Right atrium auricular region (tissue), 2 donors: ENCODE data around the gene ELL2. TPM values are rescaled to one million over a fixed set of nuclear protein-coding genes. Genes with fewer than 3 reads are reported as not detected.

Source experiments
- DNase-seq: peaks from one replicate; pipeline ENCODE4 v3.0.0-alpha.2; 2019; ENCODE audit warnings: low spot score
- H3K27ac ChIP-seq, 2 donors: fragments of 200-600 bp; sonication (generic); 1 replicate in 1 of 2; 2 replicates in 1 of 2; pipeline ENCODE4 v1.5.1; 2016 to 2019
- H3K27me3 ChIP-seq, 2 donors: fragments of 200-600 bp; sonication (generic); one replicate each; pipeline versions ENCODE4 v1.5.1 to v1.6.0; 2017 to 2019
- H3K36me3 ChIP-seq: fragments of 200-600 bp; sonication (generic); one replicate; pipeline ENCODE4 v1.5.1; 2016
- H3K4me1 ChIP-seq, 2 donors: fragments of 200-600 bp; sonication (generic); one replicate each; pipeline versions ENCODE4 v1.5.1 to v1.6.0; 2017 to 2019
- H3K4me3 ChIP-seq, 2 donors: fragments of 200-600 bp; sonication (generic); 1 replicate in 1 of 2; 2 replicates in 1 of 2; pipeline ENCODE4 v1.5.1; 2017 to 2019; ENCODE audit warnings: mild to moderate bottlenecking in 1 of 2, moderate library complexity in 1 of 2
- H3K9me3 ChIP-seq, 2 donors: fragments of 200-600 bp; sonication (generic); one replicate each; pipeline ENCODE4 v1.5.1; 2019
- total RNA-seq, 2 donors: library from RNA; depleted of rRNA; stranded (reverse); fragments of >200 nt; gene quantifications; one replicate each; pipeline ENCODE4 v1.1.0, GENCODE V29; 2016
- TF ChIP-seq, protein P1 (sequence below), 2 donors: fragments of 200-600 bp; sonication (generic); IDR thresholded peaks; one replicate each; pipeline ENCODE4 v1.5.1; 2019; ENCODE audit warnings: antibody characterized with exemption in 2 of 2

ELL2 gene
- total RNA-seq, 2 donors from 2014 or later = 28.8 to 29.1 TPM

DNA sequence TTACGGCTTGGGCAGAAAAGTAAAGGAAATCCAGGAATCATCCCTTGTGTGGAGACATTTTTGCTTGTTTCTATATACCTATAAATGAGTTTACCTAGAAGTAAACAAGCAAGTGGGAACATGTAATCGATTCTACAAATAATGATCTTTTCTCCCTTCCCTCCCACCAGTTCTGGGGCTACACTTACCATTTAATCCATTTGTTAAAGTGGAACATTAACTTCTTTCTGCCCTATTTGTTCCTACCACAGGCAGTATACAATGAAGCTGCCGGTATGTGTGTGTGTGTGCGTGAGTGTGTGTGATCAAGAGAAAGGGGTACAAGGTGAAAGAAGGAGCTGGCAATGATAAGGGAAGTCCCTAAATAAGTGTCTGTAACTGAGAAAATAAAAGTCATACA, 26.4 kb upstream of the ELL2 start:
- Histone ChIP-seq H3K4me1 (no peaks in the 10 kb centered on the region), H3K27me3 (no peaks in the 10 kb centered on the region), H3K9me3 (no peaks in the 10 kb centered on the region), H3K27ac (no peak overlapping the region), H3K4me3 (no peak overlapping the region), H3K36me3 (no peaks in the 10 kb centered on the region)
- TF ChIP-seq, protein P1, sequence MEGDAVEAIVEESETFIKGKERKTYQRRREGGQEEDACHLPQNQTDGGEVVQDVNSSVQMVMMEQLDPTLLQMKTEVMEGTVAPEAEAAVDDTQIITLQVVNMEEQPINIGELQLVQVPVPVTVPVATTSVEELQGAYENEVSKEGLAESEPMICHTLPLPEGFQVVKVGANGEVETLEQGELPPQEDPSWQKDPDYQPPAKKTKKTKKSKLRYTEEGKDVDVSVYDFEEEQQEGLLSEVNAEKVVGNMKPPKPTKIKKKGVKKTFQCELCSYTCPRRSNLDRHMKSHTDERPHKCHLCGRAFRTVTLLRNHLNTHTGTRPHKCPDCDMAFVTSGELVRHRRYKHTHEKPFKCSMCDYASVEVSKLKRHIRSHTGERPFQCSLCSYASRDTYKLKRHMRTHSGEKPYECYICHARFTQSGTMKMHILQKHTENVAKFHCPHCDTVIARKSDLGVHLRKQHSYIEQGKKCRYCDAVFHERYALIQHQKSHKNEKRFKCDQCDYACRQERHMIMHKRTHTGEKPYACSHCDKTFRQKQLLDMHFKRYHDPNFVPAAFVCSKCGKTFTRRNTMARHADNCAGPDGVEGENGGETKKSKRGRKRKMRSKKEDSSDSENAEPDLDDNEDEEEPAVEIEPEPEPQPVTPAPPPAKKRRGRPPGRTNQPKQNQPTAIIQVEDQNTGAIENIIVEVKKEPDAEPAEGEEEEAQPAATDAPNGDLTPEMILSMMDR (IDR thresholded peaks at IDR 0.05) = no peak
- no peak for DNase-seq

DNA sequence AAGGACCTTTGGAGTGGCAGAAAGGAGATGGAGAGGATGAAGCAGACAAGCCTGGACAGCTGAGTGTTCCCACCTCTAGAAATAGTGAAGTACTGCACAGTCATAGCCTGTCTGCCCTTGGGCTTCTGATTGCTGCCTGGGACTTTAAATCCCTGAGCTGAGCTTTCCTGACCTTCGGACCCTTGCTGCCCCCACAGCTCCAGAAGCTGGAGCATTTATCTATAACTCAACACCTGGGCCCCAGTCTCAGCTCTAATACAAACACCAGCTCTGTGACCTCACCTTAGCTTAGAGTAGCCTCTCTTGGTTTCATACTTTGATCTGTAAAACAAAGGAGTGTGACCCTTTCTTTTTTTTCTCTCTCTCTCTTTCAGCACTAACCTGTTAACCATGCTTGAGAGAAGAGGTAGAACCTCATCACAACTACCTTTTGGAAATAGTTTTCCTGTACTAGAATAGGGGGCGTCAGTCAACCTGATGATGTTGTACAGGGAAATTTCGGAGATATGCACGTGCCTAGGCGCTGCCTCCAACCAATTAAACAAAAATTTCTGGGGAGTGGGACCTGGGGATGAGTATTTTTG, 25.4 kb upstream of the ELL2 start:
- Histone ChIP-seq H3K4me3 (no peak overlapping the region), H3K4me1 (no peaks in the 10 kb centered on the region), H3K36me3 (no peaks in the 10 kb centered on the region), H3K27ac (no peak overlapping the region), H3K27me3 (no peaks in the 10 kb centered on the region), H3K9me3 (no peaks in the 10 kb centered on the region)
- TF ChIP-seq, protein P1 (IDR thresholded peaks at IDR 0.05) = no peak
- no peak for DNase-seq

DNA sequence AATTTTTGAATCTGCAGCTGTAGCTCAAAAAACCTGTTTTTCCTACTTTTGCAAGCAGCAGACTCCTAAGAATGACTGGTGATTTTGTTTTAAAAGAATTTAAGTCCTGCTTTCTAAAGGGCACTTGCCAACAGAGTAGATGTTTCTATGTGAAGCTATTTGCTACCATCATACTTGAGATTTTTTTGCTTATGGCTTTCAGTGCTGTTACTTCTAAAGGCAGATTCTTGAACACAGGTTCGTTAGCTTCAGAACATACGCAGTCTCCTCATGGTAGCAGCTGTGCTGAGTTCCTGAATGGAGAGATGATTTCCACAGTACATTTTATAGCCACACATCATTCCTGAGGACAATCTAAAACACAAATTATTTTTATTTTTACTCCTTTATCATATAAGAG, 24.4 kb upstream of the ELL2 start:
- no peak for DNase-seq
- Histone ChIP-seq H3K9me3 (no peaks in the 10 kb centered on the region), H3K27me3 (no peaks in the 10 kb centered on the region), H3K4me3 (no peak overlapping the region), H3K27ac (no peak overlapping the region), H3K36me3 (no peaks in the 10 kb centered on the region), H3K4me1 (no peaks in the 10 kb centered on the region)
- TF ChIP-seq, protein P1 (IDR thresholded peaks at IDR 0.05) = no peak

DNA sequence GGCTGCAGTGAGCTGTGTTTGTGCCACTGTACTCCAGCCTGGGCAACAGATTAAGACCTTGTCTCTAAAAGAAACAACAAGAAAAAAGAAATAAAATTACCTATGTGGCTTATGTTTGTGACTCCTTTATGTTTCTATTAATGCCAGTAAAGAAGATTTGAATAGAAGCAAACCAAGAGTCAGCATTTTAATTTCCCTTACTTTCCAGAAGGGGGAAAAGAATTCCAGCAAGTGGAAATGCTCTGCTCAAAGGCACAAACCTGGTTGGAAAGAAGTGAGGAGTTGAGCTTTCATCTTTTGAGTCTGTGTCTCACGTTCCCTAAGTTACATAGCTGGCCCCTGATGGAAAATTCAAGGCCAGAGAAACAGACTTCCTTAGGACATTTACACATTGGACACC, 23.6 kb upstream of the ELL2 start:
- TF ChIP-seq, protein P1 (IDR thresholded peaks at IDR 0.05) = no peak
- H3K4me3 ChIP-seq = no peak overlapping the region
- H3K27ac ChIP-seq = no peak overlapping the region
- H3K36me3 ChIP-seq = no peaks in the 10 kb centered on the region
- no peaks in the 10 kb centered on the region for H3K4me1 ChIP-seq
- no peak for DNase-seq
- H3K27me3 ChIP-seq = no peaks in the 10 kb centered on the region
- no peaks in the 10 kb centered on the region for H3K9me3 ChIP-seq

DNA sequence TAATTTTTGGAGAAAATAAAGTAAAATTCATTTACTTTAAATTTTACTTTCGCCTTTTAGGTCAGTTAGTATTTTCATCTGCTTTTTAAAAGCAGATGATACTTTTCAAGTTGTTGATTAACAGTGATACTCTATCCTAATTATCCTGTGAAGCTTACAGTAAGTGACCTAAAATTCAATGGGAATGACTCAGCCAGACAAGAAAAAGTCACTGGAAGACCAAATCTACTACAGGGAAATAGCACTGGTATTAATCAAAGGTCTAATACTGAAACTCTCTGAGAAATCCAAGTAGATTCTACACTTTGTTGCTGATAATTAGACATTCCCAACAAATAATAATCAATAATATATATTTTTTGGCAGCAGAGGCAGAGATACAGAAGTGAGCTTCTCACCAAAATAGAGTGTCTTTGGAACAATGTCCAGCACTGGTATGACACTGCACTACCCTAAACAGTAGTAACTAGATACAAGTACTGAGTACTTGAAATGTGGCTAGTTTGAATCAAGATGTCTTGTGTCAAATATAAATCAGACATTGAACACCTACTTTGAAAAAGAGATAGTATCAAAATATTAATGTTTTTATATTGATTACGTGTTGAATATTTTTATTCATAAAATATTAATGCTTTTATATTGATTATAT, 22.8 kb upstream of the ELL2 start:
- DNase-seq = no peak
- TF ChIP-seq, protein P1 (IDR thresholded peaks at IDR 0.05) = no peak
- Histone ChIP-seq H3K9me3 (no peaks in the 10 kb centered on the region), H3K27me3 (no peaks in the 10 kb centered on the region), H3K27ac (no peak overlapping the region), H3K36me3 (no peaks in the 10 kb centered on the region), H3K4me1 (no peaks in the 10 kb centered on the region), H3K4me3 (no peak overlapping the region)

DNA sequence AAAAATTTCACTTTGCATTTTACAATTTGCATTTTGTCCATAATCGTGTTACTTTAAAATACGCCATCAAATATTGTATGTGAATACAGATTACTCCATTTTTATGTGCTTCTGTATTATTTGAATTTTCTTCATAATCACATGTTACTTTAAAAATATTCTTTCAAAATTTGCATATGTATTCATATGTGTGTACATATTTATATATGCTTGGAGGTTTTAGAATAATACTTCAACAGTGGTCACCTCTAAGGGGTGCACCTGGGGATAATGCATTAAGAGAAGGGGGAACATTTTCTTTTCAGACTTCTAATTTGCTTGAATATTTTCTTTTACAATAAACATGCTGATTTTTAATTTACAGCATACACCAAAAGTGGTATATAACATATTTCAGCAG, 21.9 kb upstream of the ELL2 start:
- H3K27ac ChIP-seq = no peak overlapping the region
- TF ChIP-seq, protein P1 (IDR thresholded peaks at IDR 0.05) = no peak
- no peaks in the 10 kb centered on the region for H3K27me3 ChIP-seq
- no peak for DNase-seq
- H3K9me3 ChIP-seq = no peaks in the 10 kb centered on the region
- no peak overlapping the region for H3K4me3 ChIP-seq
- no peaks in the 10 kb centered on the region for H3K4me1 ChIP-seq
- no peaks in the 10 kb centered on the region for H3K36me3 ChIP-seq
